K562 (cell line): ENCODE results near the gene PTPN9. TPM values are rescaled to one million over a fixed set of nuclear protein-coding genes. Genes with fewer than 3 reads are reported as not detected.

Source experiments
- ARID3A ChIP-seq: IDR thresholded peaks from 2 replicates; pipeline ENCODE4 v1.6.1; 2012; ENCODE audit warnings: low read depth, low read length, improper control_type of control experiment, borderline replicate concordance
- BRCA1 ChIP-seq, 2 experiments: fragments of 450-650 bp in 1 of 2; sonication (generic) in 1 of 2; formaldehyde crosslinking in 1 of 2; IDR thresholded peaks; 2 replicates each; pipeline versions ENCODE4 v1.5.0 to v1.6.1; 2017 to 2020; ENCODE audit warnings: mild to moderate bottlenecking in 1 of 2, missing genetic modification reagents in 1 of 2
- CHD2 ChIP-seq: IDR thresholded peaks from 2 replicates; pipeline ENCODE4 v1.6.1; 2011; ENCODE audit warnings: low read depth, low read length
- EGR1 ChIP-seq: fragments of 450-650 bp; conservative IDR thresholded peaks from 2 replicates; pipeline ENCODE4 v1.6.1; 2017; ENCODE audit warnings: mild to moderate bottlenecking
- ESRRA ChIP-seq: fragments of 450-650 bp; IDR thresholded peaks from 2 replicates; pipeline ENCODE4 v1.6.1; 2014; ENCODE audit warnings: low read depth, mild to moderate bottlenecking, moderate library complexity, borderline replicate concordance
- NONO ChIP-seq, 2 experiments: fragments of 200-400 bp in 1 of 2; fragments of 450-650 bp in 1 of 2; formaldehyde crosslinking in 1 of 2; IDR thresholded peaks; 2 replicates each; pipeline ENCODE4 v1.6.1; 2017; ENCODE audit warnings: low read depth in 2 of 2, mild to moderate bottlenecking in 2 of 2, moderate library complexity in 2 of 2, low read length in 1 of 2
- PBX2 ChIP-seq, 2 experiments: IDR thresholded peaks in 1 of 2; conservative IDR thresholded peaks in 1 of 2; 2 replicates each; pipeline ENCODE4 v1.6.1; 2016; ENCODE audit warnings: low read depth in 2 of 2, mild to moderate bottlenecking in 1 of 2, missing compliant biosample characterization in 1 of 2, missing genetic modification characterization in 1 of 2, moderate library complexity in 1 of 2
- PCBP1 ChIP-seq: fragments of 200-400 bp; formaldehyde crosslinking; IDR thresholded peaks from 2 replicates; pipeline ENCODE4 v1.6.1; 2018; ENCODE audit warnings: mild to moderate bottlenecking, low read depth, low read length; ENCODE audit not compliant: poor library complexity, severe bottlenecking
- POU5F1 ChIP-seq: fragments of 150-350 bp; IDR thresholded peaks from 2 replicates; pipeline ENCODE4 v1.6.1; 2014; ENCODE audit warnings: borderline replicate concordance, low read length, low read depth, mild to moderate bottlenecking; ENCODE audit not compliant: partially characterized antibody
- RBFOX2 ChIP-seq: fragments of 200-400 bp; formaldehyde crosslinking; IDR thresholded peaks from 2 replicates; pipeline ENCODE4 v1.6.1; 2017; ENCODE audit warnings: low read depth, mild to moderate bottlenecking, low read length, moderate library complexity
- SAFB2 ChIP-seq: fragments of 200-400 bp; formaldehyde crosslinking; IDR thresholded peaks from 2 replicates; pipeline ENCODE4 v1.6.1; 2018; ENCODE audit warnings: borderline replicate concordance, low read length, low read depth, moderate library complexity; ENCODE audit not compliant: severe bottlenecking
- SP2 ChIP-seq: IDR thresholded peaks from 2 replicates; pipeline ENCODE4 v1.6.1; 2011; ENCODE audit warnings: mild to moderate bottlenecking, low read depth, low read length, moderate library complexity; ENCODE audit not compliant: poor library complexity, severe bottlenecking; ENCODE audit errors: extremely low read depth
- VEZF1 ChIP-seq: fragments of 200-800 bp; sonication (Bioruptor generic); IDR thresholded peaks from 2 replicates; pipeline ENCODE4 v1.6.1; 2017; ENCODE audit warnings: missing genetic modification characterization, missing compliant biosample characterization
- YY1 ChIP-seq, 3 experiments: IDR thresholded peaks; 2 replicates each; pipeline ENCODE4 v1.6.1; 2011; ENCODE audit warnings: low read length in 2 of 3, mild to moderate bottlenecking in 2 of 3, moderate library complexity in 2 of 3, borderline replicate concordance in 1 of 3, control low read depth in 1 of 3, low read depth in 1 of 3; ENCODE audit not compliant: insufficient read depth in 3 of 3, insufficient replicate concordance in 2 of 3, control insufficient read depth in 1 of 3, insufficient read length in 1 of 3; ENCODE audit errors: extremely low read depth in 1 of 3
- ZNF551 ChIP-seq: fragments of 250-450 bp; sonication (Bioruptor Pico); IDR thresholded peaks from 2 replicates; pipeline ENCODE4 v1.5.0; 2021; ENCODE audit warnings: mild to moderate bottlenecking, moderate library complexity
- ZNF740 ChIP-seq, 3 experiments: fragments of 200-800 bp in 1 of 3; sonication (Bioruptor generic) in 1 of 3; sonication (generic) in 1 of 3; formaldehyde crosslinking in 1 of 3; IDR thresholded peaks; 2 replicates each; pipeline versions ENCODE4 v1.6.1 to v1.8.0; 2016 to 2022; ENCODE audit warnings: mild to moderate bottlenecking in 2 of 3, missing compliant biosample characterization in 2 of 3, missing genetic modification characterization in 2 of 3, missing genetic modification reagents in 1 of 3
- polyA plus RNA-seq, 8 experiments: library from polyadenylated mRNA; depleted of rRNA in 4 of 8; stranded (reverse) in 5 of 8; unstranded in 3 of 8; fragments of >200 nt; fragmentation: Nextera tagmentation in 2 of 8; fragmentation: Illumina TruSeq in 1 of 8; extraction: Ambion mirVana in 2 of 8; extraction: Trizol in 1 of 8; gene quantifications; 2 replicates each; pipeline versions ENCODE4 v1.2.1 to v1.2.3, GENCODE V29; 2011 to 2014; ENCODE audit warnings: inconsistent platforms in 1 of 8, missing spikeins in 1 of 8
- total RNA-seq, 7 experiments: library from RNA; depleted of rRNA in 6 of 7; stranded (reverse); fragments of >200 nt in 6 of 7; fragmentation: Illumina TruSeq in 2 of 7; extraction: Trizol in 2 of 7; gene quantifications; 2 replicates each; pipeline versions ENCODE4 v1.2.1 to v1.2.3, GENCODE V29; 2011 to 2021; ENCODE audit warnings: low replicate concordance in 1 of 7

Gene PTPN9
- total and polyA plus RNA-seq, 9 of the 15 experiments (the other 6 are each of a cell fraction or from before 2014, with no cell fraction given), result 5.0 to 24.0 (median 14.2) TPM

DNA sequence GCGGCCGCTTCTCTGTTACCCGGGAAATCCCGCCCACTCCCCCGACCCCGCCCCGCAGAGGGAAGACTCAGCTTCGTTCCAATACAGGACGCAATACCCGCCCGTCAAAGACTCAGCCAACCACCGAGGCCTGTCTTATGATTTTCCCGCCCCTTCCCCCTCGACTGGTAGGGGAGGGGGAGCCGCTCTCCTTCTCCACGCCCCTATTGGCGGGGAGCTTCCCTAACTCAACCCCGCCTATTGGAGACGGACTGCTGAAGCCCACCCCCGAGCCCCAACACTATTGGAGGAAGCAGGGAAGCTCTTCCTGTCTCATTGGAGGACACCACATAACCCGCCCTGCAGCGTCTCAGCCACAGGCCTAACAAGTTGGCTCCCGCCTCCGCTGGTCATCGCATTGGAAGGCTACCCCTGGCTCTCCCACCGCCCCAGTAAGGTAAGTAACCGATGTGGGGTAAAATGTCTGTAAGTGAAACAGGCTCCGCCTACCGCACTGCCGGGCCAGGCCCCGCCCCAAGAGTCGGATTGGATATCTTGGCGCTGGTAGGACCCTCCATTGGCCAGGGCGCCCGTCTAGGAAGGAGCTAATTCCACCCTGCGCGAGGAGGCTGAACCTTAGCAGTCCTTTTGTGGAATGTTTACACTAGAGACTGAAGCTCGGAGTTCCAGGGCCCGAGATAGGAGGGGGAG lies 127.3 kb downstream of the PTPN9 start, which contains the start of gene SIN3A (continued):
- TF ChIP-seq PBX2 (CRISPR knock-in tag; IDR thresholded peaks at IDR 0.05; ENCODE audit: low read depth) (peak; percentile 86), PBX2 (tag; conservative IDR thresholded peaks at IDR 0.05; ENCODE audit: low read depth) (peak; percentile 97), ARID3A (0 out of 2 replicates have a peak, but pooled peaks have one; percentile 8), PCBP1 (peak; percentile 66), ESRRA (peak; percentile 9; the same call in 1 of the 2 replicates), RBFOX2 (0 out of 2 replicates have a peak, but pooled peaks have one; percentile 50), NONO (IDR thresholded peaks at IDR 0.05; ENCODE audit: low read depth in 2 of 2, low read length in 1 of 2) (0 out of 4 replicates have a peak, but pooled peaks of 1 of the 2 experiments have one; percentile 57), EGR1 (peak; percentile 80), VEZF1 (CRISPR knock-in tag) (peak; percentile 80), YY1 (IDR thresholded peaks at IDR 0.05; ENCODE audit: borderline replicate concordance in 1 of 3, control insufficient read depth in 1 of 3, extremely low read depth in 1 of 3, insufficient read depth in 3 of 3, insufficient read length in 1 of 3, insufficient replicate concordance in 2 of 3, low read depth in 1 of 3, low read length in 2 of 3) (peak in 1 of 3 experiments; percentile 15), POU5F1 (no peak), SP2 (peak; percentile 84), ZNF740 (CRISPR knock-in tag; IDR thresholded peaks at IDR 0.05) (peak; percentile 28; the same call in 1 of the 2 replicates), ZNF740 (tag; IDR thresholded peaks at IDR 0.05) (no peak), CHD2 (peak; percentile 87), SAFB2 (no peak), BRCA1 (IDR thresholded peaks at IDR 0.05) (no peak), BRCA1 (CRISPR knock-in tag; IDR thresholded peaks at IDR 0.05) (no peak), ZNF551 (no peak)
